IMR-90 (cell line): ENCODE results near the gene PES1. TPM values are rescaled to one million over a fixed set of nuclear protein-coding genes. Genes with fewer than 3 reads are reported as not detected.
"Not testable (repeated sequence)": the region's sequence is repeated elsewhere in the genome, so short reads cannot be mapped to it uniquely, and the experiment has no call there.

ENCODE experiments used
- ATAC-seq: fragments of 200-7000 bp; cut with Tn5 transposase; 2 replicates; pipeline ENCODE4 v1.9.1; 2020; ENCODE audit warnings: low read depth, mild to moderate bottlenecking, moderate library complexity
- BruUV-seq: library from RNA; stranded (reverse); fragments of 400-500 nt; replicated peaks from 2 replicates; lab custom pipeline; 2021; lab: Mats Ljungman, UMichigan
- CTCF ChIA-PET: fragments of 300-600 bp; formaldehyde crosslinking; extraction: SDS; loops from one replicate; lab custom pipeline; 2021; ENCODE audit warnings: antibody characterized with exemption; lab: Yijun Ruan, JAX
- POLR2A ChIA-PET: fragments of 300-600 bp; sonication (Branson Sonifier 250); formaldehyde crosslinking; loops from one replicate; lab custom pipeline; 2022; ENCODE audit warnings: antibody characterized with exemption; ENCODE audit not compliant: unreplicated experiment; lab: Charles Lee
- DNase-seq: peaks from one replicate; pipeline ENCODE4 v3.0.0; 2013
- H2AFZ ChIP-seq: replicated peaks from 2 replicates; pipeline ENCODE3; 2013; ENCODE audit warnings: low read length, mild to moderate bottlenecking; ENCODE audit not compliant: poor library complexity
- H2AK5ac ChIP-seq: 2 replicates; pipeline ENCODE4 v1.6.1; 2013; ENCODE audit warnings: low read depth, low read length, inconsistent platforms
- H2AK9ac ChIP-seq: replicated peaks from 2 replicates; pipeline ENCODE3; 2013; ENCODE audit warnings: mild to moderate bottlenecking, low read depth, low read length, moderate library complexity; ENCODE audit not compliant: poor library complexity
- H2BK120ac ChIP-seq: 2 replicates; pipeline ENCODE4 v1.6.1; 2013; ENCODE audit warnings: low read depth, low read length, inconsistent platforms
- H2BK15ac ChIP-seq: 3 replicates; pipeline ENCODE4 v1.6.1; 2013; ENCODE audit warnings: low read depth, low read length, inconsistent platforms
- H2BK20ac ChIP-seq: 2 replicates; pipeline ENCODE4 v1.6.1; 2013; ENCODE audit warnings: low read depth, mild to moderate bottlenecking, inconsistent platforms, low read length, moderate library complexity
- H2BK5ac ChIP-seq: 2 replicates; pipeline ENCODE4 v1.6.1; 2013; ENCODE audit warnings: mild to moderate bottlenecking, low read depth, low read length, inconsistent platforms; ENCODE audit not compliant: poor library complexity, severe bottlenecking
- H3K14ac ChIP-seq: replicated peaks from 2 replicates; pipeline ENCODE4 v1.6.1; 2013; ENCODE audit warnings: low read depth, low read length, inconsistent platforms
- H3K18ac ChIP-seq: 2 replicates; pipeline ENCODE4 v1.6.1; 2013; ENCODE audit warnings: low read depth, low read length, control low read depth
- H3K23ac ChIP-seq: 2 replicates; pipeline ENCODE4 v1.6.1; 2013; ENCODE audit warnings: low read depth, low read length, inconsistent platforms
- H3K27ac ChIP-seq: 2 replicates; pipeline ENCODE4 v1.5.1; 2013; ENCODE audit warnings: mild to moderate bottlenecking, control low read depth, low read length; ENCODE audit not compliant: insufficient read depth
- H3K27me3 ChIP-seq: 2 replicates; pipeline ENCODE4 v1.6.1; 2013; ENCODE audit warnings: low read length; ENCODE audit not compliant: control insufficient read depth, insufficient read depth
- H3K36me3 ChIP-seq: 2 replicates; pipeline ENCODE4 v1.6.1; 2013; ENCODE audit warnings: low read length, mixed read lengths; ENCODE audit not compliant: control insufficient read depth, insufficient read depth
- H3K4ac ChIP-seq: 2 replicates; pipeline ENCODE4 v1.6.1; 2013; ENCODE audit warnings: low read depth, low read length, inconsistent platforms
- H3K4me1 ChIP-seq: 2 replicates; pipeline ENCODE4 v1.6.1; 2013; ENCODE audit warnings: low read length, mixed read lengths; ENCODE audit not compliant: control insufficient read depth, insufficient read depth
- H3K4me2 ChIP-seq: 2 replicates; pipeline ENCODE4 v1.6.1; 2013; ENCODE audit warnings: low read depth, mild to moderate bottlenecking, control low read depth, low read length, moderate library complexity
- H3K4me3 ChIP-seq: 2 replicates; pipeline ENCODE4 v1.5.1; 2013; ENCODE audit warnings: low read depth, mild to moderate bottlenecking, control low read depth, low read length, moderate library complexity; ENCODE audit not compliant: insufficient read depth
- H3K56ac ChIP-seq: 2 replicates; pipeline ENCODE4 v1.6.1; 2013; ENCODE audit warnings: low read length, inconsistent platforms; ENCODE audit not compliant: insufficient read depth; ENCODE audit errors: extremely low read depth
- H3K79me1 ChIP-seq, 2 experiments: 2 replicates each; pipeline ENCODE4 v1.6.1; 2013; ENCODE audit warnings: low read length in 2 of 2, inconsistent platforms in 1 of 2, low read depth in 1 of 2
- H3K9ac ChIP-seq: 2 replicates; pipeline ENCODE4 v1.6.1; 2013; ENCODE audit warnings: low read depth, low read length, control low read depth
- H3K9me1 ChIP-seq: 2 replicates; pipeline ENCODE4 v1.6.1; 2013; ENCODE audit warnings: low read length, inconsistent platforms; ENCODE audit not compliant: insufficient read depth
- H3K9me3 ChIP-seq: 2 replicates; pipeline ENCODE4 v1.6.1; 2013; ENCODE audit warnings: low read length; ENCODE audit not compliant: control insufficient read depth, insufficient read depth
- H4K20me1 ChIP-seq: 2 replicates; pipeline ENCODE4 v1.6.1; 2013; ENCODE audit warnings: low read length, inconsistent platforms; ENCODE audit not compliant: insufficient read depth
- H4K5ac ChIP-seq: 2 replicates; pipeline ENCODE4 v1.6.1; 2013; ENCODE audit warnings: mild to moderate bottlenecking, low read depth, low read length, control low read depth
- H4K8ac ChIP-seq, 2 experiments: 2 replicates each; pipeline ENCODE4 v1.6.1; 2013; ENCODE audit warnings: low read depth in 2 of 2, low read length in 2 of 2, control low read depth in 1 of 2, inconsistent platforms in 1 of 2
- H4K91ac ChIP-seq: 2 replicates; pipeline ENCODE4 v1.6.1; 2013; ENCODE audit warnings: low read depth, low read length, inconsistent platforms; ENCODE audit not compliant: insufficient read depth
- WGBS, 2 experiments: methylation state at CpG; one replicate each; pipeline versions ENCODE4 v1.1.5 to v1.1.7; 2013; ENCODE audit warnings: missing lambda C conversion rate in 2 of 2; ENCODE audit not compliant: insufficient read length in 1 of 2; ENCODE audit errors: extremely low coverage in 2 of 2; 5-methylcytosine and 5-hydroxymethylcytosine counted together
- dilution Hi-C: fragments of 300-500 bp; cut with HindIII; formaldehyde crosslinking; loops from one replicate; pipeline ENCODE4 v1.14.3; 2018; ENCODE audit warnings: low sequenced_read_pairs; ENCODE audit not compliant: unreplicated experiment
- in situ Hi-C: fragments of 300-500 bp; cut with MboI; formaldehyde crosslinking; loops from 3 replicates; pipeline ENCODE4 v1.14.3; 2019; ENCODE audit warnings: low sequenced_read_pairs, inconsistent platforms, mixed read lengths
- intact Hi-C: fragments of 100-400 bp; cut with micrococcal nuclease; formaldehyde crosslinking; loops from 2 replicates; pipeline ENCODE4 v1.10.0; 2022
- polyA plus RNA-seq, 3 experiments: library from polyadenylated mRNA; depleted of rRNA; stranded (reverse); fragments of >200 nt; gene quantifications; 2 replicates each; pipeline ENCODE4 v1.2.3, GENCODE V29; 2012; ENCODE audit warnings: low replicate concordance in 1 of 3
- total RNA-seq: library from RNA; depleted of rRNA; stranded (reverse); fragments of >200 nt; gene quantifications from 2 replicates; pipeline ENCODE4 v1.2.3, GENCODE V29; 2012

Gene PES1
- total and polyA plus RNA-seq, 2 of the 4 experiments (the other 2 are of a cell fraction), result 120 to 142 TPM

GRCh38 chr22:30619909-30620308 lies 28.2 kb upstream of the PES1 start:
- H2BK20ac ChIP-seq, H4K91ac ChIP-seq, H2BK5ac ChIP-seq, H2AK9ac ChIP-seq, H3K9me3 ChIP-seq, H3K27me3 ChIP-seq, H3K9me1 ChIP-seq, H3K9ac ChIP-seq, H4K5ac ChIP-seq, intact Hi-C loops, H3K4me2 ChIP-seq, H2AFZ ChIP-seq, H3K4ac ChIP-seq, H2BK15ac ChIP-seq, H3K79me1 ChIP-seq, H3K56ac ChIP-seq, ATAC-seq, DNase-seq, H3K27ac ChIP-seq, H4K20me1 ChIP-seq, H2BK120ac ChIP-seq, dilution Hi-C loops, H3K4me1 ChIP-seq, H3K18ac ChIP-seq, H2AK5ac ChIP-seq, H3K4me3 ChIP-seq, H3K36me3 ChIP-seq, H3K23ac ChIP-seq, BruUV-seq, H3K14ac ChIP-seq, H4K8ac ChIP-seq: not testable (repeated sequence)
- ChIA-PET POLR2A (interaction anchor here (0.5 kb wide), 1 partner anchor 196 kb away, joined by 3 read pairs; no protein-coding TSS in a partner anchor), CTCF (interaction anchor here (0.6 kb wide), 1 partner anchor 8 kb away, joined by 5 read pairs; no protein-coding TSS in a partner anchor)
- in situ Hi-C loops, result loop anchor here (10.0 kb wide), 1 partner anchor 285 kb away; no protein-coding TSS in a partner anchor
- 100% methylated on average over 1 of the region's 6 CpGs; no CpG with 5 or more reads in 1 of the 2 experiments for WGBS, 2 experiments
